K562 (cell line): ENCODE results near the gene HS2ST1.

Experiments used
- ATF7 ChIP-seq: fragments of 450-650 bp; IDR thresholded peaks from 2 replicates; pipeline ENCODE4 v1.7.1; 2014; ENCODE audit warnings: mild to moderate bottlenecking, moderate library complexity
- EZH2 ChIP-seq: IDR thresholded peaks from 2 replicates; pipeline ENCODE4 v1.6.1; 2012; ENCODE audit warnings: low read depth, mild to moderate bottlenecking, inconsistent platforms, low read length, borderline replicate concordance
- POLR2AphosphoS5 ChIP-seq: IDR thresholded peaks from 2 replicates; pipeline ENCODE4 v1.6.1; 2011; ENCODE audit warnings: mild to moderate bottlenecking, low read depth, low read length, moderate library complexity; ENCODE audit not compliant: control insufficient read depth, insufficient read depth

DNA sequence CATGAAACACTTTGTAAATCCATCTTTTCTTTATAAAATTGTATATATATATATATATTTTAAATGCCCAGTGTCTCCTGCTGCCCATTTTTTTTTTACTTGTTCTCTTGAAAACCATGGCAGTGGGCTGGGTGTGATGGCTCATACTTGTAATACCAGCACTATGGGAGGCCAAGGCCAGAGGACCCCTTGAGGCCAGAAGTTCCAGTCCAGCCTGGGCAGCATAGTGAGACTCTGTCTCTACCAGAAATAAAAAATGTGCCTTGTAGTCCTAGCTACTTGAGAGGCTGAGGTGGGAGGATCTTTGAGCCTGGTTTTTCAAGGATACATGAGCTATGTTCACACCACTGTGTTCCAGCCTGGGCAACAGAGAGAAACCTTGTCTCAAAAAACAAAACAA is 62.2 kb downstream of the HS2ST1 start:
- no peak for TF ChIP-seq EZH2
- no peak for TF ChIP-seq POLR2AphosphoS5
- TF ChIP-seq ATF7: no peak
